VCaP (cell line): ENCODE results near the gene MFSD12.
A peak's percentile ranks its signal among the peaks of the same experiment; 100 is the strongest.

Experiments
- H3K27ac ChIP-seq: fragments of 450-650 bp; 2 replicates; pipeline ENCODE4 v1.5.1; 2017
- TF ChIP-seq, protein P1 (sequence below): fragments of 450-650 bp; conservative IDR thresholded peaks from 2 replicates; pipeline ENCODE4 v1.5.1; 2017; ENCODE audit warnings: mild to moderate bottlenecking, moderate library complexity

The MFSD12 gene

GRCh38 chr19:3508771-3509535, 48.4 kb downstream of the MFSD12 start:
- TF ChIP-seq, protein P1, sequence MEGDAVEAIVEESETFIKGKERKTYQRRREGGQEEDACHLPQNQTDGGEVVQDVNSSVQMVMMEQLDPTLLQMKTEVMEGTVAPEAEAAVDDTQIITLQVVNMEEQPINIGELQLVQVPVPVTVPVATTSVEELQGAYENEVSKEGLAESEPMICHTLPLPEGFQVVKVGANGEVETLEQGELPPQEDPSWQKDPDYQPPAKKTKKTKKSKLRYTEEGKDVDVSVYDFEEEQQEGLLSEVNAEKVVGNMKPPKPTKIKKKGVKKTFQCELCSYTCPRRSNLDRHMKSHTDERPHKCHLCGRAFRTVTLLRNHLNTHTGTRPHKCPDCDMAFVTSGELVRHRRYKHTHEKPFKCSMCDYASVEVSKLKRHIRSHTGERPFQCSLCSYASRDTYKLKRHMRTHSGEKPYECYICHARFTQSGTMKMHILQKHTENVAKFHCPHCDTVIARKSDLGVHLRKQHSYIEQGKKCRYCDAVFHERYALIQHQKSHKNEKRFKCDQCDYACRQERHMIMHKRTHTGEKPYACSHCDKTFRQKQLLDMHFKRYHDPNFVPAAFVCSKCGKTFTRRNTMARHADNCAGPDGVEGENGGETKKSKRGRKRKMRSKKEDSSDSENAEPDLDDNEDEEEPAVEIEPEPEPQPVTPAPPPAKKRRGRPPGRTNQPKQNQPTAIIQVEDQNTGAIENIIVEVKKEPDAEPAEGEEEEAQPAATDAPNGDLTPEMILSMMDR = no peak
- H3K27ac ChIP-seq = no peak overlapping the region

DNA sequence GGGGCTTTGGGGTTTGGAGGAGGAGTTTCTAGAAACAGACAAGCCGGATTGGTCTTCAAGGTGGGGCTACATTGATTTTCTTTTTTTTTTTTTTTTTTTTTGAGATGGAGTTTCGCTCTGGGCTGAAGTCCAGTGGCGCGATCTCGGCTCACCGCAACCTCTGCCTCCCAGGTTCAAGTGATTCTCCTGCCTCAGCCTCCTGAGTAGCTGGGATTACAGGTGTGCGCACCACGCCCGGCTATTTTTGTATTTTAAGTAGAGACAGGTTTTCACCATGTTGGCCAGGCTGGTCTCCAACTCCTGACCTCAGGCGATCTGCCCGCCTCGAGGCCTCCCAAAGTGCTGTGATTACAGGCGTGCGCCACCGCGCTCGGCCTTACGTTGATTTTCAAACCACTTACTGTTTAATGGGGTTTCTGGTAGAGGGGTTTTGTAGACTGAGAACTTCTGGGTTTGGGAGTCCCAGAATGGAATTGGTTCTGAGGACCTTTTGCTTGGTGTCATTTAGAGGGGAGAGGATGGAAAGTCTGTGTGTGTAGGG, 49.2 kb downstream of the MFSD12 start:
- peak overlapping the region; percentile 85 for H3K27ac ChIP-seq

DNA sequence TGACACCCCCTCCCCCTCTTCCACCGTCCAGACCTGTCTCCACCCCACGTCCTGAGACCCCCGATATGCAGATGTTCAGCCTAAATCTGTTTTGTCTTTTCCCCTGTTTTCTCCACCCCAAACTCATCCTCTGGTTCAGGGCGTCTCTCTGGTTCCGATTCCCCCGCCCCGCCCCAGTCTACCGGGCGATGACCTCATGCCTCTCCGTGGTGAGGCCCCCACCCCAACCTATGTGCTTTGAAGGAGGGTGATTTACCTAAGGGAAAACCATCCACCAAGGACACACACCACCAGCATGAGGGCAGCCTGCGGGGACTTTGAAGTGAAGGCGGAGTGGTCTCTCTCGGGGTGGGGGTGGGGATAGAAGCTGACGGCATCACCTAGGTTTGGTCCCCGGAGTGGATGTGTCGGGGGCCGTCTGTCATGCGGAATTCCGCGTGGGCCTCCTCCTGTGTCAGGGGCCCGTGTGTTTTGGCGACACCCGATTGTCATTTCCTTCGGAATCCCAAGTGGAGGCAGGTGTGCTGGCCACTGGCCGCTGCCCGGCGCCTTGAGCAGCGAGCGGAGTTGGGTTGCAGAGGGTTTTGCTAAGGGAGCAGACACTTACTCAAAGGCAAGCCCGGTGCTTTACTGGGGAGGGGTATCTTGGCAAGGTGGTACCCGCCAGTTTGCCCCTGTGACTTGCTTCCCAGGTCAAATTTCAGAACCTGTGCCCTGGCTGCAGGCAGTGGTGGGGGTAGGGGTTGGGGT, 49.8 kb downstream of the MFSD12 start:
- peak overlapping the region; percentile 85 for H3K27ac ChIP-seq
- TF ChIP-seq, protein P1 = no peak

- TF ChIP-seq, protein P1 = no peak
- peak overlapping the region; percentile 85 for H3K27ac ChIP-seq
Observed at GRCh38 chr19:3506384-3507340, 50.7 kb downstream of the MFSD12 start.

GRCh38 chr19:3505598-3506383, 51.6 kb downstream of the MFSD12 start, which contains the start of gene FZR1:
Gene FZR1, plus strand, starts transcription at chr19:3506311. Its CDS starts 16,679 bp downstream, at chr19:3522990.
- H3K27ac ChIP-seq = peak within 1 kb of the TSS; percentile 85
- TF ChIP-seq, protein P1 = no peak

GRCh38 chr19:3504735-3505134, 52.7 kb downstream of the MFSD12 start:
- peak overlapping the region; percentile 85 for H3K27ac ChIP-seq
- TF ChIP-seq, protein P1 = no peak

DNA sequence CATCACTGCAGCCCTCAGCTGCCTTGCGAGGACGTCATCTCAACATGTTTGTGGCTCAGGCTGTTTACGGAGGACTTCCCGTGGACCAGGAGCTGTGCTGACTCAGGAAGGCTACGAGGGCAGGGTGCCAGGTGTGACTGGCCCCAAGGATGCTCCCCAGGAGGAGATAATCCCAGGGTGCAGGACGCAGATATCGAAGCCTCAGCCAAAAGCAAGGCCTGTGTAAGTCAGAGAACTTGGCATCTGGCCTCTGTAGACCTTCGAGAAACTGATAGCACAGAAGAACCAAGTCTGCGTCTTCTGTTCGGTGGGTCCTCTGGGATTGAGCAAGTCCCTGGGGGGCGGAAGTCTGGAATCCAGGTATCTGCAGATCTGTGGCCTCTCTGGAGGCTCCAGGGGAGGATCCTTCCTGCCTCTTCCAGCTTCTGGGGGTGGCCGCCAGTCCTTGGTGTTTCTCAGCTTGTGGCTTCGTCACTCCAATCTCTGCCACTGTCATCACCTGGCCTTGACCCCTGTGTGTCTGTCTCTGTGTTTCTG, 54.3 kb downstream of the MFSD12 start:
- H3K27ac ChIP-seq = no peak overlapping the region
- TF ChIP-seq, protein P1 = no peak
